ENCODE results near the gene RBMS1. TPM values are rescaled to one million over a fixed set of nuclear protein-coding genes. Genes with fewer than 3 reads are reported as not detected.

RBMS1 gene
- total and polyA plus RNA-seq, 3 donors from 2014 or later, result 26.8 to 34.7 (median 30.0) TPM

DNA sequence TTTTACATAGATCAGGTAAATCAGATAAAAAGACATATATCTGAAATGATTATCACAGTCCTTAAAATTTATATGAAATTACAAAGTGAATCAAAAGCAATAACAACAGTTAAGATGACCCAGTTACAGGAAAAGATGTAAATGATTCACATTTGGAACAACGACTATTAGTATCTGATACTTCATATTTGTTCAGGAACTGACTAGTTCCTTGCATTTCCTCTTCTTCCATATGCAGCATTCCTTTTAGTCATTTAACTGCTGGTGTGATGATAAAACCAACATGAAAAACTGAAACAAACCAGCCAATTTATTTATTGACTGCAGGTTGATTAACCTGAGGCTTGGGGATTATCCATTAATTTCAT lies 75.2 kb downstream of the RBMS1 start:
- H3K9me3 ChIP-seq, result no peaks in the 10 kb centered on the region
- no peak overlapping the region for H3K4me3 ChIP-seq
- 29 to 71% methylated on average over 1 of the region's 1 CpG for WGBS, 2 donors
- H3K27me3 ChIP-seq, result no peaks in the 10 kb centered on the region
- no peaks in the 10 kb centered on the region for H3K4me1 ChIP-seq
- intact Hi-C loops (cut with DNase I; ENCODE audit: low total_unique reads), result no loop called here
- no peak for DNase-seq
- H3K27ac ChIP-seq, result no peak overlapping the region
- no peaks in the 10 kb centered on the region for H3K36me3 ChIP-seq (ENCODE audit: low read depth, missing control alignments)
- no peak for TF ChIP-seq CTCF (IDR thresholded peaks at IDR 0.05)
- no peak for TF ChIP-seq POLR2A (IDR thresholded peaks at IDR 0.05)

DNA sequence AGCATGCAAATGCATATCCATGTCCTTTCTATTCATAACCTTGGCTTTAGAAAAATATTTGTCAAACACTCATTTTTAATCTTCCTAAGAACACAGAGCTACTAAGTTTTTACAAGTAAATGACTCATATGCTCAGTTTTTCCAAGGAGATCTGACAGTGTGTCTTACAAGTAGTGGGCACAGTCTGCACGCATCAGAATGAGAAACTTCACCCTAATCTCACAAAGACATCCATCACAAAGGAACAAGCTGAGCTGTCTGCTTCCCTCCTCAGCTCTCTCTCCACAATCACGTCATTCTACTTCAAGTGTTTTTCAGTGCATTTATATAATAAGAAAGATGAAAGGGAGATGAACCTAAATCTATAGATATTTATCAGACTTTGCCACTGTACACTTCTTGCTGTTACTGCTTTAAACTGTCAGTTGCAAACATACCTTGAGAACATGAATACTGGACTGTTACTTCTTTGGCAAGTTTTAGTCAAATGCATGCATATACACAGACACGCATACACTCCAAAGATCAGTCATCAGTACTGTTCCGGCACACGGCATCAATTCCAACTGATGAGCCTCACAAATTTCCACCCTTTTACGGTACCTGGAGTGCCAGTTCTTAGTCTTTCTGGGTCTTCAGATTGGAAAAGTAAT lies 75.7 kb downstream of the RBMS1 start:
- H3K9me3 ChIP-seq, result no peaks in the 10 kb centered on the region
- peaks cover 2% of the 10 kb centered on the region for H3K27me3 ChIP-seq
- H3K4me1 ChIP-seq, result no peaks in the 10 kb centered on the region
- no peak for DNase-seq
- WGBS, 2 donors, result 68 to 70% methylated on average over 6 of the region's 6 CpGs
- intact Hi-C loops (cut with DNase I; ENCODE audit: low total_unique reads), result no loop called here
- no peak overlapping the region for H3K27ac ChIP-seq
- H3K4me3 ChIP-seq, result no peak overlapping the region
- TF ChIP-seq POLR2A (IDR thresholded peaks at IDR 0.05), result no peak
- TF ChIP-seq CTCF (IDR thresholded peaks at IDR 0.05), result no peak
- no peaks in the 10 kb centered on the region for H3K36me3 ChIP-seq (ENCODE audit: low read depth, missing control alignments)

DNA sequence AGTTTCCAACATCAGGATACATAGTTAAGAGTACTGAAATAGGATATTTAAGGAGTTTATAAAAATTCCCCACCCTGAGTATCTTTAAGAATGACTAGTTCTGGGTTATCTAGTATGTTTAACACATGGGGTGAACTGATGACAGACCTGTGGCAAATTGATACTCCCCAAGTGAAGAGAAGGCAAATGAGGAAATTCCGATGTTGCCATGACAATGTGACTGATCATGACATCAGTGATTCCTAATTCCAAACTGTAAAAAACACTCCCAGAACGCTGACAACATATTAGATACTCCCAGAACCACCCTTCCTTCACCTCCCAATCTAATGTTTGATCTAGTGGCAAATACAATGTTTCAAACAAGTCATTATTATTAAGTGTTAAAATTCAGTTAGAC lies 77.6 kb downstream of the RBMS1 start:
- Histone ChIP-seq H3K27me3 (peaks cover 3% of the 10 kb centered on the region), H3K4me1 (no peaks in the 10 kb centered on the region), H3K27ac (no peak overlapping the region), H3K36me3 (ENCODE audit: low read depth, missing control alignments) (no peaks in the 10 kb centered on the region), H3K4me3 (no peak overlapping the region), H3K9me3 (no peaks in the 10 kb centered on the region)
- WGBS, 2 donors, result 74 to 86% methylated on average over 2 of the region's 2 CpGs
- intact Hi-C loops (cut with DNase I; ENCODE audit: low total_unique reads), result no loop called here
- TF ChIP-seq CTCF (IDR thresholded peaks at IDR 0.05) (no peak), POLR2A (IDR thresholded peaks at IDR 0.05) (no peak)
- no peak for DNase-seq

GRCh38 chr2:160411955-160412354 lies 81.7 kb downstream of the RBMS1 start:
- 73 to 78% methylated on average over 2 of the region's 2 CpGs for WGBS, 2 donors
- DNase-seq, result no peak
- H3K9me3 ChIP-seq, result no peaks in the 10 kb centered on the region
- no peak overlapping the region for H3K27ac ChIP-seq
- peaks cover 6% of the 10 kb centered on the region for H3K4me1 ChIP-seq
- intact Hi-C loops (cut with DNase I; ENCODE audit: low total_unique reads), result no loop called here
- TF ChIP-seq POLR2A (IDR thresholded peaks at IDR 0.05), result no peak
- no peak for TF ChIP-seq CTCF (IDR thresholded peaks at IDR 0.05)
- H3K36me3 ChIP-seq (ENCODE audit: low read depth, missing control alignments), result no peaks in the 10 kb centered on the region
- peaks cover 3% of the 10 kb centered on the region for H3K27me3 ChIP-seq
- no peak overlapping the region for H3K4me3 ChIP-seq

DNA sequence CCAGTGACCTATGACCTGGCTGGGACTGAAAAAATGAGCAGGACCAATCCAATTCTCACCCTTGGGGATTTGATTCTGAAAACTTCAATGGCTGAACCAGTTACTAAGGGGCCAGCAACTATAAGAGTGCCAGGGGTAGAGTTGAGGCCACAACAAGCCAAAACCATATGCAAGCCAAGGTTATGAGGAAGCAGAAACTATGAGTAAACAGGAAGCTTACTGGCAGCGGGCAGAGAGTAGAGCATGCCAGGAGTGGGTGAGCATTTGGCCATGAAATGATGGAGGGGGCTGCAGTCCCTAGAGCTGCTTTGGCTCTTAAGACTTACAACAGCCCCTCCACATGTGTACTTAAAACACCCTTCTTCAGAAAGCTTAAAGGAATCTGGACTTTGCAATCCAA lies 82.4 kb downstream of the RBMS1 start:
- intact Hi-C loops (cut with DNase I; ENCODE audit: low total_unique reads), result no loop called here
- Histone ChIP-seq H3K4me3 (no peak overlapping the region), H3K4me1 (peaks cover 6% of the 10 kb centered on the region), H3K9me3 (no peaks in the 10 kb centered on the region), H3K36me3 (ENCODE audit: low read depth, missing control alignments) (no peaks in the 10 kb centered on the region), H3K27ac (no peak overlapping the region), H3K27me3 (peaks cover 3% of the 10 kb centered on the region)
- TF ChIP-seq POLR2A (IDR thresholded peaks at IDR 0.05) (no peak), CTCF (IDR thresholded peaks at IDR 0.05) (no peak)
- no peak for DNase-seq
- 54 to 75% methylated on average over 1 of the region's 1 CpG for WGBS, 2 donors
